Activated naive CD4-positive, alpha-beta T cell (primary cell): ENCODE results near the gene ILK.

ENCODE experiments used
- DNase-seq, 4 experiments: peaks; one replicate each; lab custom pipeline; 2025; lab: John Stamatoyannopoulos, UW

Gene ILK

GRCh38 chr11:6603287-6604080, at the start of gene ILK, which contains the start of gene RRP8:
ILK (plus strand) TSS chr11:6603774; CDS start chr11:6604272, 498 bp downstream.
RRP8 (minus strand) TSS chr11:6603616; CDS start chr11:6603502, 114 bp downstream.
- DNase-seq: peak; percentile 55 to 77 (median 64)

GRCh38 chr11:6554828-6555706, 48.5 kb upstream of the ILK start:
- DNase-seq: no peak

DNA sequence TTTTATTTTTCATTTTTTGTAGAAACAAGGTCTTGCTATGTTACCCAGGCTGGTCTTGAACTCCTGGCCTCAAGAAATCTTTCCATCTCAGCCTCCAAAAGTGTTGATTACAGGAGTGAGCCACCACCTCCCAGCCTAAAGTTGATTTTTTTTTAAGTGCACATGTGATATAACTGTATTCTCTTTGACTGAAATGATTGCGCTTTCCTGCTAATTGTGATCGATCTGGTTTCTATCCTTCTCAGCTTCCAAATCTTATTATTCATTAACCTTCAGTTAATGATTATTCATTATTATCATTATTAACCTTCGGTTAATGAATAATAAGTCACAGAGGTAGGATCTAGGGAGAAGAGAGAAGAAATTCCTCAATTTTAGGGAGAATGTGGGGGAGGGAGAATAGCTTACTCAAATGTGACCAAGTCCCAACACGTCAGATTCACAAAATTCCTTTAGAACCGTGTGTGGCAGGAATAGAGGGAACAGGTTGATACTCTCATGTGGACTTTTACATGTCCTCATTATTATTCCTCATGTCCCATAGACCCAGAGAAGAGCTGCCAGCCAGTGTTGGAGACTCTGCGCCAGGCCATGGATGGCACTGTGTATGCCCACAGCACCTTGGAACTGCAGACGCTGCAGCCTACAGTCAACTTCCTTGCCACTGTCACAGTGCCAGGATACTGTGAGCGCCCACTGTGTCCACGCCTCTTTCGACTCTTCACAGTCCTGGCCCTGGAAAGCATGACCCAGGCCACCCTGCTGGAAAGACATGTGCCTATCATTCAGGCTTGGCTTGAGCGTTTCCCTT, 47.2 kb upstream of the ILK start:
- DNase-seq: no peak

- DNase-seq: no peak
Measured at GRCh38 chr11:6557063-6557462, 46.5 kb upstream of the ILK start.

- DNase-seq: no peak
Measured at GRCh38 chr11:6557761-6558674, 45.6 kb upstream of the ILK start.

GRCh38 chr11:6559369-6559768, 44.2 kb upstream of the ILK start:
- no peak for DNase-seq

GRCh38 chr11:6561288-6561687, 42.3 kb upstream of the ILK start:
- DNase-seq: no peak

GRCh38 chr11:6563121-6563619, 40.4 kb upstream of the ILK start:
- DNase-seq: no peak

DNA sequence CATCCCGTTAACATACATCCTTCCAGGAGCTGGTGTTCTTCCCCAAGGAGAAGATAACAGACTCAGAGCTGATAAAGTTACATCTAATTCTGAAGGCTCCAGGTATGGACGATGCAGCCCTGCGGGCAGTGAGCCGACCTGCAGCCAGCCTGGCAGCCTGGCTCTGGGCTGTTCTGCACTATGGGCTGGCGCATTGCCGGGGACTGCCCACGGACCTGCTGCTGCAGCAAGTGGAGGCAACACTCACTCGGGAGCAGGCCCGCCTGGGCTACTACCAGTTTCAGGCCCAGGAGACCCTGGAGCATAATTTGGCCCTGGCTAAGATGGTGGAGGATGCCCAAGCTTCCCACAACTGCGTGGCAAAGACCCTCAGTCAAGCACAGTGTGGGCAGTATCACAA, 39.9 kb upstream of the ILK start:
- no peak for DNase-seq

- no peak for DNase-seq
Measured at GRCh38 chr11:6565325-6565724, 38.2 kb upstream of the ILK start.

GRCh38 chr11:6565988-6566703, 37.4 kb upstream of the ILK start:
- DNase-seq: no peak

- no peak for DNase-seq
Measured at GRCh38 chr11:6566704-6567370, 36.7 kb upstream of the ILK start.

- DNase-seq: no peak
Measured at GRCh38 chr11:6567371-6567745, 36.2 kb upstream of the ILK start.

GRCh38 chr11:6568191-6568918, 35.2 kb upstream of the ILK start:
- DNase-seq: no peak

DNA sequence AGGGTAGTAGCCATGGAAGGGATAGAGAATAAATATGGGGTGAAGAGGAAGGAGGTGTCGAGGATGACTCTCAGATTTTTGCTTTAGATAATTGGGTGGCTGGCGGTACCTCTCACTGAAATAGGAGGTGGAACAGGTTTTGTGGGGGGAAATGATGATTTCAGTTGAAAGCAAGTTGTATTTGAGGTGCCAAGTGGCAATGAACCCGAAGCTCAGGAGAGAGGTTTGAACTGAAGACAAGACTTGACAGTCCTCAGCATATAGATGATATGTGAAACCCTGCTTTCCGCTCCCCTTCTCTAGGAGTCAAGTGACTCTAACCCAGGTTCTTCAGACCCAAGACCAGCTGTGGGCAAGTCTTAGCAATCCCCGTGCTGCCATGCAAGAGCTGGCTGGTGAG, 33.9 kb upstream of the ILK start:
- DNase-seq: no peak

DNA sequence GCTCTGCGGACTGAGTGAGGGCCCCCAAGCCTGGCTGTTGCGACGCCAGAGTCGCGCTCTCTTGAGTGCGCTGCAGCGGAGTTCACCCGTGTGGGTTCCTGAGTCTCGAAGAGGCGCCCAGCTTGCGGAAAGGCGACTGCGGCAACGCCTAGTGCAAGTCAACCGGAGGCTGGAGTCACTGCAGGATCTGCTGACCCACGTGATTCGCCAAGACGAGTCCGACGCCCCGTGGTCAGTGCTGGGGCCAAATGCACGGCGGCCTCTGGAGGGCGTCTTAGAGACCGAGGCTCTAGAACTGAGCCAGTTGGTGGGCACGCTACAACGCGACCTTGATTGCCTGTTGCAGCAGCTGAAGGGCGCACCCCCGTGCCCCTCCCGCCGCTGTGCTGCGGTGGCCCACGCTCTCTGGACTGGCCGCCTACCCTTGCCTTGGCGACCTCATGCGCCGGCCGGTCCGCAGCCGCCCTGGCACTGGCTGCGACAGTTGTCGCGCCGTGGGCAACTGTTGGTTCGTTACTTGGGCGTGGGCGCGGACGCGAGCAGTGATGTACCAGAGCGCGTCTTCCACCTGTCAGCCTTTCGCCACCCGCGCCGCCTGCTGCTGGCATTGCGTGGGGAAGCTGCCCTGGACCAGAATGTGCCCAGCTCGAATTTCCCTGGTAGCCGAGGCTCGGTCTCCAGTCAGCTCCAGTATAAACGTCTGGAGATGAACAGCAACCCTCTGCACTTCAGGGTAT, 32.7 kb upstream of the ILK start:
- DNase-seq: no peak

DNA sequence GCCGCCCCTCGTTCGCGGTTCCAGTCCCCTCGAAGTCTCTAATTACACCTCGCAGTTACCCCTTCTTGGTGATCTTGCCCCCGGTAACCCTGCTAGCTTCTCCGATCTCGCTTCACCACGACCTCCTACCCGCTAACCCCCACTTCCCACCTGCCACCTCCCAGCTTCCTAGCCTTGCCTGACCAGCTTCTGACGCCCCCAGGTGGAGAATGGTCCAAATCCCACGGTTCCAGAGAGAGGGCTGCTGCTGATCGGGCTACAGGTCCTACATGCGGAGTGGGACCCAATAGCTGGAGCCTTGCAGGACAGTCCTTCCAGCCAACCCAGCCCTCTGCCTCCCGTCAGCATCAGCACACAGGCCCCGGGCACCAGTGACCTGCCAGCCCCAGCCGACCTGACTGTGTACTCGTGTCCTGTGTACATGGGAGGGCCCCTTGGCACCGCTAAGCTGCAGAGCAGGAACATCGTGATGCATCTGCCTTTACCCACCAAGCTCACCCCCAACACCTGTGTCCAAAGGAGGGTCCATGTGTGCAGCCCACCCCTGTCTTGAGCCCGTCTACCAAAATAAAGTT, 32.1 kb upstream of the ILK start:
- DNase-seq: no peak

GRCh38 chr11:6572215-6572614, 31.4 kb upstream of the ILK start:
- DNase-seq: no peak
